IPS DF 6.9 (cell line): ENCODE results near the gene FBXL16.

Experiments
- DNase-seq: peaks from one replicate; pipeline ENCODE4 v3.0.0-alpha.2; 2013; ENCODE audit warnings: low read depth, low spot score
- H3K27ac ChIP-seq: one replicate; pipeline ENCODE4 v1.5.1; 2013; ENCODE audit warnings: low read length, control low read depth
- H3K27me3 ChIP-seq: 2 replicates; pipeline ENCODE4 v1.6.1; 2013; ENCODE audit warnings: mild to moderate bottlenecking, low read length; ENCODE audit not compliant: control insufficient read depth, insufficient read depth
- H3K36me3 ChIP-seq: 2 replicates; pipeline ENCODE4 v1.6.1; 2013; ENCODE audit warnings: low read length; ENCODE audit not compliant: control insufficient read depth, insufficient read depth
- H3K4me1 ChIP-seq: 2 replicates; pipeline ENCODE4 v1.6.1; 2013; ENCODE audit warnings: low read length; ENCODE audit not compliant: control insufficient read depth, insufficient read depth
- H3K4me3 ChIP-seq: 2 replicates; pipeline ENCODE4 v1.5.1; 2013; ENCODE audit warnings: mild to moderate bottlenecking, low read length
- H3K9me3 ChIP-seq: 2 replicates; pipeline ENCODE4 v1.6.1; 2013; ENCODE audit warnings: low read length, inconsistent platforms; ENCODE audit not compliant: control insufficient read depth, insufficient read depth
- WGBS: extraction: QIAGEN DNeasy Blood & Tissue Kit; methylation state at CpG from one replicate; pipeline ENCODE4 v1.1.7; 2013; ENCODE audit warnings: mixed read lengths, missing lambda C conversion rate; ENCODE audit not compliant: insufficient read length, insufficient coverage; 5-methylcytosine and 5-hydroxymethylcytosine counted together

FBXL16 gene

GRCh38 chr16:727291-727977 lies 21.8 kb upstream of the FBXL16 start:
- no CpG with 5 or more reads among the region's 61 CpGs for WGBS

GRCh38 chr16:726438-727290 lies 21.1 kb upstream of the FBXL16 start, which contains the start of the genes CCDC78 and HAGHL:
Gene CCDC78 (minus strand): TSS chr16:726443. CDS start chr16:726367, 76 bp downstream.
Gene HAGHL (plus strand): TSS chr16:727106. CDS start chr16:727510, 404 bp downstream.
- H3K9me3 ChIP-seq, result no peaks in the 10 kb centered on the region
- H3K36me3 ChIP-seq, result no peaks in the 10 kb centered on the region
- WGBS, result no CpG with 5 or more reads among the region's 88 CpGs
- DNase-seq, result no peak
- H3K4me1 ChIP-seq, result peaks cover 3% of the 10 kb centered on the region; the same call in 1 of the 2 replicates
- H3K4me3 ChIP-seq, result peak within 1 kb of the TSS; percentile 51
- no peaks in the 10 kb centered on the region for H3K27me3 ChIP-seq
- H3K27ac ChIP-seq, result no peak within 1 kb of the TSS

More at GRCh38 chr16:727291-727977, 21.8 kb upstream of the FBXL16 start:
- Histone ChIP-seq H3K27ac (no peak overlapping the region), H3K27me3 (no peaks in the 10 kb centered on the region), H3K4me3 (peak overlapping the region; percentile 51), H3K9me3 (no peaks in the 10 kb centered on the region), H3K4me1 (peaks cover 3% of the 10 kb centered on the region; the same call in 1 of the 2 replicates), H3K36me3 (no peaks in the 10 kb centered on the region)
- DNase-seq, result no peak

- no peaks in the 10 kb centered on the region for H3K36me3 ChIP-seq
- H3K4me3 ChIP-seq, result no peak overlapping the region
- WGBS, result no CpG with 5 or more reads among the region's 9 CpGs
- H3K9me3 ChIP-seq, result no peaks in the 10 kb centered on the region
- no peak overlapping the region for H3K27ac ChIP-seq
- DNase-seq, result no peak
- H3K4me1 ChIP-seq, result peaks cover 3% of the 10 kb centered on the region; the same call in 1 of the 2 replicates
- no peaks in the 10 kb centered on the region for H3K27me3 ChIP-seq
Observed at GRCh38 chr16:726188-726437, 20.5 kb upstream of the FBXL16 start.

GRCh38 chr16:725463-726187 lies 20.0 kb upstream of the FBXL16 start:
- Histone ChIP-seq H3K27me3 (no peaks in the 10 kb centered on the region), H3K9me3 (no peaks in the 10 kb centered on the region), H3K27ac (no peak overlapping the region), H3K36me3 (no peaks in the 10 kb centered on the region), H3K4me3 (no peak overlapping the region), H3K4me1 (peaks cover 3% of the 10 kb centered on the region; the same call in 1 of the 2 replicates)
- DNase-seq, result no peak
- WGBS, result no CpG with 5 or more reads among the region's 23 CpGs

GRCh38 chr16:725041-725376 lies 19.4 kb upstream of the FBXL16 start:
- H3K27ac ChIP-seq, result no peak overlapping the region
- no peaks in the 10 kb centered on the region for H3K9me3 ChIP-seq
- no peaks in the 10 kb centered on the region for H3K27me3 ChIP-seq
- WGBS, result no CpG with 5 or more reads among the region's 7 CpGs
- no peaks in the 10 kb centered on the region for H3K36me3 ChIP-seq
- no peak overlapping the region for H3K4me3 ChIP-seq
- H3K4me1 ChIP-seq, result peaks cover 5% of the 10 kb centered on the region
- no peak for DNase-seq

GRCh38 chr16:724188-725040 lies 18.8 kb upstream of the FBXL16 start:
- Histone ChIP-seq H3K27ac (no peak overlapping the region), H3K4me1 (peaks cover 7% of the 10 kb centered on the region), H3K27me3 (no peaks in the 10 kb centered on the region), H3K4me3 (no peak overlapping the region), H3K9me3 (no peaks in the 10 kb centered on the region), H3K36me3 (no peaks in the 10 kb centered on the region)
- WGBS, result no CpG with 5 or more reads among the region's 29 CpGs
- DNase-seq, result no peak

- Histone ChIP-seq H3K9me3 (no peaks in the 10 kb centered on the region), H3K27ac (no peak overlapping the region), H3K4me3 (no peak overlapping the region), H3K4me1 (peaks cover 7% of the 10 kb centered on the region), H3K36me3 (no peaks in the 10 kb centered on the region), H3K27me3 (no peaks in the 10 kb centered on the region)
- DNase-seq, result no peak
- no CpG with 5 or more reads among the region's 9 CpGs for WGBS
Observed at GRCh38 chr16:723695-724094, 18.1 kb upstream of the FBXL16 start.

GRCh38 chr16:722835-723633 lies 17.4 kb upstream of the FBXL16 start:
- WGBS, result no CpG with 5 or more reads among the region's 24 CpGs
- Histone ChIP-seq H3K4me1 (peaks cover 7% of the 10 kb centered on the region), H3K9me3 (no peaks in the 10 kb centered on the region), H3K36me3 (no peaks in the 10 kb centered on the region), H3K27ac (no peak overlapping the region), H3K27me3 (no peaks in the 10 kb centered on the region), H3K4me3 (no peak overlapping the region)
- DNase-seq, result no peak

GRCh38 chr16:721765-722540 lies 16.4 kb upstream of the FBXL16 start:
- Histone ChIP-seq H3K4me3 (no peak overlapping the region), H3K27ac (no peak overlapping the region), H3K27me3 (no peaks in the 10 kb centered on the region), H3K9me3 (no peaks in the 10 kb centered on the region), H3K4me1 (peaks cover 7% of the 10 kb centered on the region), H3K36me3 (no peaks in the 10 kb centered on the region; the same call in 1 of the 2 replicates)
- WGBS, result no CpG with 5 or more reads among the region's 51 CpGs
- DNase-seq, result no peak
